ENCODE data around the gene SLC16A4. TPM values are rescaled to one million over a fixed set of nuclear protein-coding genes. Genes with fewer than 3 reads are reported as not detected.
A peak's percentile ranks its signal among the peaks of the same experiment; 100 is the strongest.

SLC16A4 gene
- total and polyA plus RNA-seq, 2 experiments from 2014 or later, result 0.94 to 1.6 TPM

DNA sequence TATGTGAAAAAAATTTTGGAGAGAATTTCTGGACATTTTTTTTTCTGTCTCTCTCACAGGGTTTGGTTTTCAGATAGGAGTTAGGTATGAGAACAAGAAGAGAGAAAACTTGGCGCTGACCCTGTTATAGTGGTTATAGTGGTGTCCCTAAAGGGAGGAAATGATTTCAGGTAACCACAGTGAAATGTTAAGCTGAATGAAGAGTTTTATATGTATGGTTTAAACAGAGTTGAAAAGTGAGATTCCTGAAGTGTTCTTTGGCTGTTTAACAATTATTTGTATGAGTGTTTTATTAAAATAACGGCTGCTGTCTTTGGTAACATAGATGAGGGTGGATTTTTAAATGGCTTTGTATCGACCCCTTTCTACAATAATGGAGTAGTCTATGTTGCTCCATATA lies 45.3 kb downstream of the SLC16A4 start:
- H3K4me1 Mint-ChIP-seq, result peaks cover 78% of the 10 kb centered on the region
- H3K9me2 ChIP-seq (ENCODE audit: insufficient read depth), result no peaks in the 10 kb centered on the region
- H3K27ac Mint-ChIP-seq, result no peak overlapping the region
- no peaks in the 10 kb centered on the region for H3F3A ChIP-seq (replicated peaks; ENCODE audit: low read depth)
- peak overlapping the region; percentile 89 for H3K4me2 ChIP-seq
- H3K27ac ChIP-seq (ENCODE audit: low read depth), result no peak overlapping the region
- peaks cover 63% of the 10 kb centered on the region for H3K4me1 ChIP-seq (ENCODE audit: insufficient read depth)
- ATAC-seq, result no peak
- no peaks in the 10 kb centered on the region; the same call in 1 of the 2 replicates for H3K36me3 ChIP-seq (ENCODE audit: insufficient read depth)
- peaks cover 65% of the 10 kb centered on the region for H3K36me3 Mint-ChIP-seq (ENCODE audit: low read depth)
- H3K4me3 ChIP-seq, result peak overlapping the region; percentile 57
- peak overlapping the region; percentile 40 for H3K4me3 Mint-ChIP-seq
- H3K79me2 ChIP-seq (replicated peaks; ENCODE audit: insufficient read depth), result peaks cover 100% of the 10 kb centered on the region
- no peak for TF ChIP-seq JUNB (IDR thresholded peaks at IDR 0.05; ENCODE audit: unreplicated experiment)
- TF ChIP-seq, protein P1, sequence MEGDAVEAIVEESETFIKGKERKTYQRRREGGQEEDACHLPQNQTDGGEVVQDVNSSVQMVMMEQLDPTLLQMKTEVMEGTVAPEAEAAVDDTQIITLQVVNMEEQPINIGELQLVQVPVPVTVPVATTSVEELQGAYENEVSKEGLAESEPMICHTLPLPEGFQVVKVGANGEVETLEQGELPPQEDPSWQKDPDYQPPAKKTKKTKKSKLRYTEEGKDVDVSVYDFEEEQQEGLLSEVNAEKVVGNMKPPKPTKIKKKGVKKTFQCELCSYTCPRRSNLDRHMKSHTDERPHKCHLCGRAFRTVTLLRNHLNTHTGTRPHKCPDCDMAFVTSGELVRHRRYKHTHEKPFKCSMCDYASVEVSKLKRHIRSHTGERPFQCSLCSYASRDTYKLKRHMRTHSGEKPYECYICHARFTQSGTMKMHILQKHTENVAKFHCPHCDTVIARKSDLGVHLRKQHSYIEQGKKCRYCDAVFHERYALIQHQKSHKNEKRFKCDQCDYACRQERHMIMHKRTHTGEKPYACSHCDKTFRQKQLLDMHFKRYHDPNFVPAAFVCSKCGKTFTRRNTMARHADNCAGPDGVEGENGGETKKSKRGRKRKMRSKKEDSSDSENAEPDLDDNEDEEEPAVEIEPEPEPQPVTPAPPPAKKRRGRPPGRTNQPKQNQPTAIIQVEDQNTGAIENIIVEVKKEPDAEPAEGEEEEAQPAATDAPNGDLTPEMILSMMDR (conservative IDR thresholded peaks at IDR 0.05; ENCODE audit: low read depth in 2 of 2), result no peak
- no peak for TF ChIP-seq STAT1 (IDR thresholded peaks at IDR 0.05; ENCODE audit: unreplicated experiment)
- TF ChIP-seq ETS1 (IDR thresholded peaks at IDR 0.05), result no peak
- TF ChIP-seq EZH2phosphoT487 (IDR thresholded peaks at IDR 0.05; ENCODE audit: unreplicated experiment), result no peak
- TF ChIP-seq ZNF462 (CRISPR knock-in tag; IDR thresholded peaks at IDR 0.05), result no peak
- TF ChIP-seq ZNF114 (CRISPR knock-in tag; IDR thresholded peaks at IDR 0.05), result no peak
- TF ChIP-seq ZNF331 (CRISPR knock-in tag; IDR thresholded peaks at IDR 0.05; ENCODE audit: low read depth), result no peak
- H3K9me3 Mint-ChIP-seq, result no peaks in the 10 kb centered on the region
- no peak for DNase-seq (ENCODE audit: low spot score)
- no peaks in the 10 kb centered on the region for H3K27me3 ChIP-seq (ENCODE audit: insufficient read depth)
- H3K27me3 Mint-ChIP-seq (ENCODE audit: insufficient read depth, low read depth, poor library complexity), result no peaks in the 10 kb centered on the region
- no peak overlapping the region for H2AFZ ChIP-seq
- H4K20me1 ChIP-seq (replicated peaks; ENCODE audit: insufficient read depth), result peaks cover 94% of the 10 kb centered on the region

Data from GM23338 (cell line).